Heart right ventricle (tissue), 16 donors: Measurements from ENCODE around the gene ABI3BP. TPM values are rescaled to one million over a fixed set of nuclear protein-coding genes. Genes with fewer than 3 reads are reported as not detected.

ENCODE experiments used
- ATAC-seq, 8 donors: fragments of 200-7000 bp; cut with Tn5 transposase; one replicate each; pipeline ENCODE4 v1.9.1; 2020; ENCODE audit warnings: mild to moderate bottlenecking in 8 of 8, moderate library complexity in 8 of 8, moderate number of reproducible peaks in 1 of 8
- DNase-seq, 2 donors: peaks; one replicate each; pipeline ENCODE4 v3.0.0-alpha.2; 2020
- H3K27ac ChIP-seq, 10 donors: fragments of 200-600 bp; sonication (generic) in 2 of 10; one replicate each; pipeline versions ENCODE4 v1.5.0 to v1.8.0; 2020 to 2022; ENCODE audit warnings: mild to moderate bottlenecking in 3 of 10
- H3K27me3 ChIP-seq, 7 donors: fragments of 200-600 bp; one replicate each; pipeline ENCODE4 v1.8.0; 2021 to 2022; ENCODE audit warnings: mild to moderate bottlenecking in 2 of 7
- H3K36me3 ChIP-seq, 9 donors: fragments of 200-600 bp; sonication (generic) in 1 of 9; one replicate each; pipeline versions ENCODE4 v1.5.0 to v1.8.0; 2020 to 2022; ENCODE audit warnings: mild to moderate bottlenecking in 2 of 9
- H3K4me1 ChIP-seq, 9 donors: fragments of 200-600 bp; sonication (generic) in 1 of 9; one replicate each; pipeline versions ENCODE4 v1.5.0 to v1.8.0; 2020 to 2022; ENCODE audit warnings: mild to moderate bottlenecking in 4 of 9
- H3K4me3 ChIP-seq, 10 donors: fragments of 200-600 bp; sonication (generic) in 2 of 10; one replicate each; pipeline versions ENCODE4 v1.5.0 to v1.8.0; 2020 to 2022; ENCODE audit warnings: mild to moderate bottlenecking in 7 of 10, moderate library complexity in 2 of 10
- H3K9me3 ChIP-seq, 11 donors: fragments of 200-600 bp in 10 of 11; sonication (generic) in 2 of 11; one replicate each; pipeline versions ENCODE4 v1.5.0 to v1.8.0; 2013 to 2022; ENCODE audit warnings: mild to moderate bottlenecking in 2 of 11, control low read depth in 1 of 11, moderate library complexity in 1 of 11
- WGBS, 2 donors: extraction: QIAGEN DNeasy Blood & Tissue Kit; methylation state at CpG; one replicate each; pipeline ENCODE4 v1.1.7; 2013; ENCODE audit warnings: inconsistent platforms in 1 of 2; 5-methylcytosine and 5-hydroxymethylcytosine counted together
- intact Hi-C, 10 donors: fragments of 100-400 bp; cut with DNase I; formaldehyde crosslinking; loops; one replicate each; pipeline versions ENCODE4 v1.11.1 to v1.14.2; 2022
- polyA plus RNA-seq, 2 donors: library from polyadenylated mRNA; stranded (reverse); fragments of 200-250 nt; gene quantifications; one replicate each; pipeline ENCODE4 v1.2.3, GENCODE V29; 2013
- total RNA-seq, 10 donors: library from RNA; stranded (reverse); fragmentation: NEBNext Ultra II Directional in 3 of 10; extraction: Animal tissue kit (Norgen Biotek cat#: 25700) in 3 of 10; gene quantifications; one replicate each; pipeline versions ENCODE4 v1.2.1 to v1.2.4, GENCODE V29; 2021 to 2023
- TF ChIP-seq, protein P1 (sequence below), 9 donors: fragments of 200-600 bp; sonication (generic) in 2 of 9; IDR thresholded peaks; one replicate each; pipeline versions ENCODE4 v1.5.0 to v1.8.0; 2021 to 2022; ENCODE audit warnings: antibody characterized with exemption in 9 of 9, mild to moderate bottlenecking in 5 of 9, moderate library complexity in 1 of 9
- donor health status: Arrhythmogenic right ventricular cardiomyopathy.
- donor health status: ischemic (EF 13 %, LVEDD 7.1; RV severe dilation, severe dysfunction).
- donor health status: healthy with polysubstance abuse.
- donor health status: DM: no; HTN: yes; CAD: no.
- donor health status: DM: no; HTN: no; CAD: no.
- donor health status: ischemic (EF 25% LVEDD 6.9; RV normal size, moderate dysfunction).
- donor health status: ischemic (EF 25% LVEDD 5.7; RV mildly dilated, moderate dysfunction).
- donor health status: healthy.
- donor health status: DM: yes; HTN: yes; CAD: no.
- donor health status: Ischemic cardiomyopathy.
- donor health status: ischemic (EF 35%, LVEDD 5.7; RV mildly dilated, moderate dysfunction).
- donor health status: nonischemic (EF 11% LVEDD 7.7; RV severe dilation, severe dysfunction).
- donor health status: DM: yes; HTN: yes; CAD: no.
- donor health status: PGD.
- donor health status: ischemic (EF 29% LVEDD 5.4; RV normal size, mild dysfunction).
- donor health status: nonischemic (EF 23%, LVEDD 6.1; RV moderate dilation, normal function).

Gene ABI3BP
- total and polyA plus RNA-seq, 12 donors = 11.7 to 90.2 (median 26.5) TPM

DNA sequence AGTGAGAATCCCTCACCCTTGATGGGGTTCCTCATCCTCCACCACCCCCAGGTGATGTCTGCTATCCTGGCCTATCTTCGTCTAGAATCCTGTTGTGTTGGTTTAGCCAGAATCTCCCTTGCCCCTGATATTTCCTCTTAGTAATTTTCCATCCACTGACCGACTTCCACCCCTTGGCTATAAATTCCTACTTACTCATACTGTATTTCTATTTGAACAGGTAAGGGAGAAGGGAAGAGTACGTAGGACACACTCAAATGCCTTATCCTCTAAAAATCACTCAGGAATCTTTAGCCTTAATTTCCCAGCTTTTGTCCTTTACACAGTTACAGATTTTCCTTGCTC lies 284.6 kb downstream of the ABI3BP start:
- Histone ChIP-seq H3K9me3 (no peaks in the 10 kb centered on the region), H3K27me3 (peaks cover 0 to 15% (median 8%) of the 10 kb centered on the region in 7 donors), H3K4me3 (peak overlapping the region in 9 of 10 donors; percentile 32 to 86 (median 80)), H3K36me3 (peaks cover 0 to 13% (median 0%) of the 10 kb centered on the region in 9 donors), H3K4me1 (peaks cover 3 to 38% (median 34%) of the 10 kb centered on the region in 9 donors), H3K27ac (peak overlapping the region in 9 of 10 donors; percentile 56 to 98 (median 95))
- 85 to 90% methylated on average over 3 of the region's 3 CpGs for WGBS, 2 donors
- TF ChIP-seq, protein P1, sequence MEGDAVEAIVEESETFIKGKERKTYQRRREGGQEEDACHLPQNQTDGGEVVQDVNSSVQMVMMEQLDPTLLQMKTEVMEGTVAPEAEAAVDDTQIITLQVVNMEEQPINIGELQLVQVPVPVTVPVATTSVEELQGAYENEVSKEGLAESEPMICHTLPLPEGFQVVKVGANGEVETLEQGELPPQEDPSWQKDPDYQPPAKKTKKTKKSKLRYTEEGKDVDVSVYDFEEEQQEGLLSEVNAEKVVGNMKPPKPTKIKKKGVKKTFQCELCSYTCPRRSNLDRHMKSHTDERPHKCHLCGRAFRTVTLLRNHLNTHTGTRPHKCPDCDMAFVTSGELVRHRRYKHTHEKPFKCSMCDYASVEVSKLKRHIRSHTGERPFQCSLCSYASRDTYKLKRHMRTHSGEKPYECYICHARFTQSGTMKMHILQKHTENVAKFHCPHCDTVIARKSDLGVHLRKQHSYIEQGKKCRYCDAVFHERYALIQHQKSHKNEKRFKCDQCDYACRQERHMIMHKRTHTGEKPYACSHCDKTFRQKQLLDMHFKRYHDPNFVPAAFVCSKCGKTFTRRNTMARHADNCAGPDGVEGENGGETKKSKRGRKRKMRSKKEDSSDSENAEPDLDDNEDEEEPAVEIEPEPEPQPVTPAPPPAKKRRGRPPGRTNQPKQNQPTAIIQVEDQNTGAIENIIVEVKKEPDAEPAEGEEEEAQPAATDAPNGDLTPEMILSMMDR (IDR thresholded peaks at IDR 0.05) = no peak
- intact Hi-C loops = no loop called here
- no peak for ATAC-seq
- no peak for DNase-seq

DNA sequence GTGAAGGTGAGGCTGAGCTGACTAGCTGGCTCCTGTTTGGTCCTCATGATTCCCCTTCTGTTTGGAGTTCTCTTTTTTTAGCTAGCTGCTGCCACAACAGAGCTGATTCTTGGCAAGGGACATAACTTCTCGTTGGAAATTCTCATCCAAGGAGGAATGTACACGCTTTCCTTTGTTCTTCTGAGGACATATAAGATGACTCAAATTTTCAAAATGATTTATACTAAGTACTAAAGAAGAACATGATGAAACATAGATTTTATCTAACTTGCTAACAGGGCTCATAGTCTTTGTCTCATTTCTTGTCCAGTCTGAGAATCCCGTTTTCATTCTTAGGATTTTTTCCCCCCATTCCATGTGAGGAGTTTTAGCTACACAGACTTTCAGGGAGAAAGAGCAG lies 286.9 kb downstream of the ABI3BP start:
- peaks cover 0 to 5% (median 0%) of the 10 kb centered on the region in 9 donors for H3K36me3 ChIP-seq
- no peak for ATAC-seq
- H3K9me3 ChIP-seq = no peaks in the 10 kb centered on the region
- WGBS, 2 donors = 65 to 70% methylated on average over 3 of the region's 3 CpGs
- TF ChIP-seq, protein P1 (IDR thresholded peaks at IDR 0.05) = no peak
- no peak overlapping the region for H3K27ac ChIP-seq
- peaks cover 0 to 23% (median 11%) of the 10 kb centered on the region in 7 donors for H3K27me3 ChIP-seq
- no peak overlapping the region for H3K4me3 ChIP-seq
- intact Hi-C loops = no loop called here
- peaks cover 3 to 18% (median 12%) of the 10 kb centered on the region in 9 donors for H3K4me1 ChIP-seq
- DNase-seq = no peak

DNA sequence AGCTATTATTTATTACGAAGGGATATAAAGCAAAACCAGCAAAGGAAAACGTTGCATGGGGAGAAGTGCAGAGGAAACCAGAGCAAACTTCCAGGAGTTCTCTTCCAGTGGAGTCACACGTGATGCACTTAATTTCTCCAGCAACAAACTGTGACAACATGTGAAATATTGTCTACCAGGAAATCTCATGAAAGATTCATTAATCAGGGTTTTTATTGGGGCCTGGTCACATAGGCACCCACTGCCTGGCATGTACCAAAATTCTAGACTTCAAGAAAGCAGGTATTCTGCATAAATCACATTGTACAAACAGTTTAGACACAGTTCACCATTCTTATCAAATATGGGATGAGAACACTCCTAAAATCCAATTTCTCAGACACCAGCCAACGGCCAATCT lies 289.4 kb downstream of the ABI3BP start:
- TF ChIP-seq, protein P1 (IDR thresholded peaks at IDR 0.05) = no peak
- intact Hi-C loops = no loop called here
- DNase-seq (no peak), ATAC-seq (no peak)
- no peaks in the 10 kb centered on the region for H3K9me3 ChIP-seq
- H3K27ac ChIP-seq = no peak overlapping the region
- peaks cover 0 to 30% (median 18%) of the 10 kb centered on the region in 7 donors for H3K27me3 ChIP-seq
- WGBS, 2 donors = 76 to 81% methylated on average over 4 of the region's 4 CpGs
- no peak overlapping the region for H3K4me3 ChIP-seq
- H3K4me1 ChIP-seq = peaks cover 0 to 5% (median 0%) of the 10 kb centered on the region in 9 donors
- no peaks in the 10 kb centered on the region for H3K36me3 ChIP-seq

DNA sequence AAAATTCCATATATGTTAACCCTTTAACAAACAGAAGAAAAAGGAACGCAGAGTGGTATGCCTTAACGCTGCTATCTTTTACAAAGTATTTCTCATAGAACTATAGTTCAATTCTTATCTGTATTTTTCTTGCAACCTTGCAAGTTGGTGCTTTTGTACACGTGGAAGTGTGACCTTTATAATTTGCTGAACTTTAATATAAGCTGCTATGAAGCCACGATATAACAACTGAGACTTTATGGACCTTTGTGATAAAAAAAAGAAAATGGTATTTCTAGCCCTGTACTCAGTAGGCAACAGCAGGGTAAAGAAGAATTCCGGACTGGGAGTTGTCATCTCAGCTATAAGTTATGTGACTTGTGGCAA lies 290.3 kb downstream of the ABI3BP start:
- Histone ChIP-seq H3K27me3 (peaks cover 0 to 32% (median 18%) of the 10 kb centered on the region in 7 donors), H3K36me3 (no peaks in the 10 kb centered on the region), H3K27ac (no peak overlapping the region), H3K4me3 (no peak overlapping the region), H3K9me3 (no peaks in the 10 kb centered on the region), H3K4me1 (no peaks in the 10 kb centered on the region)
- intact Hi-C loops = no loop called here
- DNase-seq = no peak
- TF ChIP-seq, protein P1 (IDR thresholded peaks at IDR 0.05) = no peak
- ATAC-seq = no peak
- 70 to 75% methylated on average over 5 of the region's 5 CpGs for WGBS, 2 donors
